Measurements from ENCODE around the gene SUMO3. TPM values are rescaled to one million over a fixed set of nuclear protein-coding genes. Genes with fewer than 3 reads are reported as not detected.

The SUMO3 gene
- total and polyA plus RNA-seq, 2 of the 8 experiments (the other 6 are each of a cell fraction or from before 2014, with no cell fraction given): 96.8 to 101 TPM

DNA sequence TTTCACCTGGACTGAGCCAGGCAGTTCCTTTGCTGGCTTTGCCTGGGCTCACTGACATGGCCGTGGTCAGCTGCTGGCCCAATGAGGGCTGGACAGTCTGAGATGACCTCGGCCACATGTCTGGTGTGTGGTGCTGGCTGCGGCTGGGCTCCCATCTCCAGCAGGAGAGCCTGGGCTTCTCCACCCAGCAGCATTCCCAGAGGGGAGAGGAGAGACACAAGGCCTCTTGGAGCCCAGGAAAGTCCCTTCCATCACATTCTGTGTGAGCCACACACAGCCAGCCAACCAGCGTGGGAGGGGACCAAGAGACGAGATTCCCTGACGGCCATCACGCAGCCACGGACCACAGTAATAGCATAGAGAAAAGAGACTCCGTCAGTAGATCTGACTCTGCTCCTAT lies 21.1 kb upstream of the SUMO3 start:
- Histone ChIP-seq H2BK20ac (ENCODE audit: low read length) (no peak overlapping the region), H3K4ac (replicated peaks; ENCODE audit: insufficient read length, low read depth, low read length) (no peak overlapping the region), H4K5ac (ENCODE audit: insufficient read length, low read depth, low read length) (no peak overlapping the region), H3K79me2 (ENCODE audit: control insufficient read depth in 1 of 2, insufficient read depth in 2 of 2, low read length in 2 of 2) (no peaks in the 10 kb centered on the region), H4K20me1 (replicated peaks in 1 of 2; ENCODE audit: control insufficient read depth in 1 of 2, insufficient read depth in 2 of 2, low read length in 2 of 2) (no peaks in the 10 kb centered on the region), H3K4me2 (ENCODE audit: insufficient read depth in 1 of 2, low read depth in 2 of 2, low read length in 2 of 2) (no peak overlapping the region), H2BK5ac (ENCODE audit: low read depth, low read length) (no peak overlapping the region), H3K27ac (ENCODE audit: low read depth, low read length) (no peak overlapping the region), H3K9ac (replicated peaks in 1 of 4; ENCODE audit: extremely low read depth in 1 of 4, low read depth in 3 of 4, low read length in 3 of 4) (no peak overlapping the region), H3K14ac (ENCODE audit: insufficient read length) (no peak overlapping the region), H3K23me2 (ENCODE audit: low read depth, low read length) (no peaks in the 10 kb centered on the region; the same call in 1 of the 2 replicates), H3K18ac (ENCODE audit: extremely low read depth, low read length) (no peak overlapping the region), H3K56ac (replicated peaks; ENCODE audit: insufficient read length, low read depth, low read length) (no peak overlapping the region), H3K4me3 (ENCODE audit: extremely low read depth in 1 of 4, insufficient read depth in 2 of 4, low read depth in 3 of 4, low read length in 4 of 4) (no peak overlapping the region), H3K36me3 (ENCODE audit: control insufficient read depth in 2 of 4, insufficient read depth in 4 of 4, low read length in 3 of 4) (no peaks in the 10 kb centered on the region; a peak in 1 of 8 replicates), H2BK12ac (ENCODE audit: low read depth, low read length) (no peak overlapping the region), H3K4me1 (replicated peaks in 1 of 4; ENCODE audit: control insufficient read depth in 3 of 4, insufficient read depth in 4 of 4, low read length in 3 of 4) (no peaks in the 10 kb centered on the region; a peak in 2 of 7 replicates), H4K8ac (ENCODE audit: extremely low read depth, insufficient read depth, low read length) (no peak overlapping the region), H2AK5ac (ENCODE audit: low read depth, low read length) (no peak overlapping the region), H3K79me1 (ENCODE audit: low read depth, low read length) (no peaks in the 10 kb centered on the region), H2BK120ac (replicated peaks; ENCODE audit: low read depth, low read length) (no peak overlapping the region), H3K9me3 (ENCODE audit: insufficient read depth in 2 of 2, low read depth in 1 of 2, low read length in 1 of 2) (no peaks in the 10 kb centered on the region), H2AFZ (ENCODE audit: low read length) (no peak overlapping the region), H3K23ac (ENCODE audit: insufficient read length) (no peak overlapping the region), H3K27me3 (replicated peaks in 1 of 4; ENCODE audit: control insufficient read depth in 3 of 4, extremely low read depth in 1 of 4, insufficient read depth in 3 of 4, low read length in 3 of 4) (no peaks in the 10 kb centered on the region), H2BK15ac (ENCODE audit: low read length) (no peak overlapping the region), H4K91ac (replicated peaks; ENCODE audit: insufficient read length, low read length) (no peak overlapping the region)
- FAIRE-seq: no peak
- CTCF ChIA-PET (ENCODE audit: partially characterized antibody): interaction anchor here (0.6 to 1.3 kb wide), 2 partner anchors 12 to 70 kb away, joined by 3 read pairs; no protein-coding TSS in a partner anchor
- 84% methylated on average over 9 of the region's 9 CpGs; no CpG with 5 or more reads in 1 of the 2 experiments for WGBS, 2 experiments (ENCODE audit: extremely low coverage in 1 of 2, insufficient coverage in 1 of 2, insufficient read length in 1 of 2, insufficient replicate concordance in 2 of 2, low coverage in 1 of 2, low lambda C conversion rate in 2 of 2, missing lambda C conversion rate in 1 of 2)
- POLR2A ChIA-PET (ENCODE audit: partially characterized antibody): no interaction called here
- DNase-seq (ENCODE audit: low read depth in 1 of 2, low spot score in 2 of 2): no peak
- TF ChIP-seq, protein P1, sequence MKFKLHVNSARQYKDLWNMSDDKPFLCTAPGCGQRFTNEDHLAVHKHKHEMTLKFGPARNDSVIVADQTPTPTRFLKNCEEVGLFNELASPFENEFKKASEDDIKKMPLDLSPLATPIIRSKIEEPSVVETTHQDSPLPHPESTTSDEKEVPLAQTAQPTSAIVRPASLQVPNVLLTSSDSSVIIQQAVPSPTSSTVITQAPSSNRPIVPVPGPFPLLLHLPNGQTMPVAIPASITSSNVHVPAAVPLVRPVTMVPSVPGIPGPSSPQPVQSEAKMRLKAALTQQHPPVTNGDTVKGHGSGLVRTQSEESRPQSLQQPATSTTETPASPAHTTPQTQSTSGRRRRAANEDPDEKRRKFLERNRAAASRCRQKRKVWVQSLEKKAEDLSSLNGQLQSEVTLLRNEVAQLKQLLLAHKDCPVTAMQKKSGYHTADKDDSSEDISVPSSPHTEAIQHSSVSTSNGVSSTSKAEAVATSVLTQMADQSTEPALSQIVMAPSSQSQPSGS (IDR thresholded peaks at IDR 0.05; ENCODE audit: low read length): no peak
- TF ChIP-seq FOSL1 (IDR thresholded peaks at IDR 0.05; ENCODE audit: insufficient read depth, low read depth, low read length) (no peak), SP4 (IDR thresholded peaks at IDR 0.05; ENCODE audit: low read length) (no peak), TAF7 (optimal IDR thresholded peaks at IDR 0.05; ENCODE audit: borderline replicate concordance, low read depth, low read length) (no peak), KDM5A (IDR thresholded peaks at IDR 0.05; ENCODE audit: low read length) (no peak), TBP (IDR thresholded peaks at IDR 0.05; ENCODE audit: low read depth, low read length) (no peak), POU5F1 (IDR thresholded peaks at IDR 0.05; ENCODE audit: low read depth, low read length) (no peak), HDAC2 (IDR thresholded peaks at IDR 0.05; ENCODE audit: borderline replicate concordance in 1 of 2, low read depth in 2 of 2, low read length in 2 of 2) (no peak), TEAD4 (IDR thresholded peaks at IDR 0.05; ENCODE audit: low read depth, low read length) (no peak), EGR1 (IDR thresholded peaks at IDR 0.05; ENCODE audit: borderline replicate concordance, low read depth, low read length) (no peak), JUND (IDR thresholded peaks at IDR 0.05; ENCODE audit: low read length) (no peak), SIX5 (IDR thresholded peaks at IDR 0.05; ENCODE audit: low read depth, low read length) (no peak), RXRA (IDR thresholded peaks at IDR 0.05; ENCODE audit: insufficient read depth, low read depth, low read length) (no peak)
